Pancreas (tissue), 10 donors: ENCODE results near the gene HIRA. TPM values are rescaled to one million over a fixed set of nuclear protein-coding genes. Genes with fewer than 3 reads are reported as not detected.
A peak's percentile ranks its signal among the peaks of the same experiment; 100 is the strongest.

ENCODE experiments used
- ATAC-seq, 4 donors: fragments of 200-7000 bp; cut with Tn5 transposase; one replicate each; pipeline versions ENCODE4 v1.8.0 to v1.9.1; 2020; ENCODE audit warnings: mild to moderate bottlenecking in 4 of 4, moderate library complexity in 4 of 4
- DNase-seq, 6 donors: peaks; one replicate each; pipeline ENCODE4 v3.0.0-alpha.2; 2020
- FAIRE-seq: peaks from 2 replicates; lab custom pipeline; 2012; peaks lifted over from hg19 to GRCh38; lab: Jason Lieb, UNC
- H3K27ac ChIP-seq, 4 donors: fragments of 200-600 bp; sonication (generic); 1 replicate in 3 of 4; 2 replicates in 1 of 4; pipeline versions ENCODE4 v1.5.0 to v1.8.0; 2020
- H3K27me3 ChIP-seq, 4 donors: fragments of 200-600 bp; one replicate each; pipeline ENCODE4 v1.8.0; 2021
- H3K36me3 ChIP-seq, 3 donors: fragments of 200-600 bp; sonication (generic) in 1 of 3; one replicate each; pipeline versions ENCODE4 v1.5.0 to v1.8.0; 2020 to 2021
- H3K4me1 ChIP-seq, 3 donors: fragments of 200-600 bp; one replicate each; pipeline ENCODE4 v1.8.0; 2021
- H3K4me3 ChIP-seq, 4 donors: fragments of 200-600 bp; sonication (generic) in 2 of 4; one replicate each; pipeline versions ENCODE4 v1.5.0 to v1.8.0; 2020 to 2021
- H3K9me3 ChIP-seq, 4 donors: fragments of 200-600 bp; one replicate each; pipeline ENCODE4 v1.8.0; 2021
- WGBS, 2 donors: extraction: QIAGEN DNeasy Blood & Tissue Kit; methylation state at CpG; one replicate each; pipeline ENCODE4 v1.1.7; 2013; 5-methylcytosine and 5-hydroxymethylcytosine counted together
- intact Hi-C, 3 donors: fragments of 100-400 bp; cut with DNase I; formaldehyde crosslinking; loops; one replicate each; pipeline versions ENCODE4 v1.11.1 to v1.14.2; 2022
- polyA plus RNA-seq, 2 donors: library from polyadenylated mRNA; stranded (reverse); fragments of 200-250 nt; gene quantifications; one replicate each; pipeline ENCODE4 v1.2.3, GENCODE V29; 2013
- total RNA-seq, 6 donors: library from RNA; stranded (reverse); fragmentation: NEBNext Ultra II Directional in 4 of 6; extraction: Animal tissue kit (Norgen Biotek cat#: 25700) in 4 of 6; gene quantifications; one replicate each; pipeline versions ENCODE4 v1.2.1 to v1.2.4, GENCODE V29; 2021 to 2023
- TF ChIP-seq, protein P1 (sequence below), 4 donors: fragments of 200-600 bp; sonication (generic) in 3 of 4; IDR thresholded peaks; one replicate each; pipeline versions ENCODE4 v1.5.0 to v1.8.0; 2021; ENCODE audit warnings: antibody characterized with exemption in 4 of 4
- donor health status: healthy with polysubstance abuse.
- donor health status: DM: no; HTN: no; CAD: no; lungs with moderate emphysema.
- donor health status: DM: no; HTN: no; CAD: no.
- donor health status: control.
- donor health status: control.
- donor health status: Bipolar disorder and iron deficiency.
- donor health status: DM: yes; HTN: yes; CAD: no.
- donor health status: DM: no; HTN: no; CAD: no.
- donor health status: DM: no; HTN: no; CAD: no.
- donor health status: DM: yes; HTN: yes; CAD: no.

Gene HIRA
- total and polyA plus RNA-seq, 8 donors, result 6.1 to 14.6 (median 9.5) TPM

DNA sequence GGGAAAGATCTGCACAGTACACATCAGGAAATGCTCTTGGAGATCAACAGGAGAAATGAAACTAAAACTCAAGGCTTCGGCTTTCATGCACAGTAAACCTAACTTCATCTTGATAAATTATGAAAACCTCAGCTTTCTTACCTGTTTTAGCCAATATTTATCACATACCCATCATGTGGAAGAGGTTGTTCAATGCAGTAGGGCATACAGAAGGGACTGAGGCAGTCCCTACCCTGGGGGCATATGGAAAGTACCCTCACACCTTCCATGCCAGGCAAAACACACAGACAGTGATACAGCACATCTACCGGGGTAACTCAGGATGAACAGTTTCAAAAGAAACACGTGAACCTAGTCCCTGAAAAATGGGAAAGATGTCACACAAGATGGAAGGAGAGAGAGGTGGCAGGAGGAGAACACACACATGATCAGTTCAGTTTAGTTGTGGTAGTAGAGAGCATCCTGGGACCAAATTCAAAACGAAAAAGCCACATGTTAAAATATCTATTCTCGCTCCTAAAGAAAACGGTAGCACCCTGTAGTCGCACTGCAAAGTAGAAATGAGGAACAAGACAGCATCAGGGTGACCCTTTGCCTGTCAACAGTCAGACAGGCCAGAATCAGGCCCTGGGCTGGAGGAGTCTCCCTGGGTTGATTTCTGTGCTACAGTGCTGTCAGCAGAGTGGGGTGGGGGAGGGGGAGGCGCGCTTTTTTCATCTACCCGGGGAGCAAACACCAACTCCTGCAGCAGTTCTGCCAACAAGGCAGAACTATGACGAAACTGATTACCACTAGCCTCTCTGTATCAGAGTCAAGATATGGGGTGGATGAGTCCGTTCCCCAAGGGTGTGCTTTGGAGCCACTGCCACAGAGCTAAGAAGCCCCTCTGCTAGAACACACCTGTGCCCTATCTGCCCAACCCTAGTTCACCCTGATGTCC lies 1.3 kb downstream of the HIRA start:
- Histone ChIP-seq H3K4me1 (peaks cover 4 to 20% (median 10%) of the 10 kb centered on the region in 3 donors), H3K9me3 (no peaks in the 10 kb centered on the region), H3K4me3 (peak overlapping the region; percentile 80 to 96 (median 88)), H3K36me3 (peaks cover 0 to 13% (median 0%) of the 10 kb centered on the region in 3 donors), H3K27ac (peak overlapping the region in 3 of 4 donors; percentile 15 to 58 (median 36)), H3K27me3 (no peaks in the 10 kb centered on the region)
- DNase-seq (peak in 3 of 6 donors; percentile 20 to 36 (median 25)), FAIRE-seq (no peak), ATAC-seq (no peak)
- intact Hi-C loops, result no loop called here
- WGBS, 2 donors, result 12 to 14% methylated on average over 12 of the region's 12 CpGs
- TF ChIP-seq, protein P1, sequence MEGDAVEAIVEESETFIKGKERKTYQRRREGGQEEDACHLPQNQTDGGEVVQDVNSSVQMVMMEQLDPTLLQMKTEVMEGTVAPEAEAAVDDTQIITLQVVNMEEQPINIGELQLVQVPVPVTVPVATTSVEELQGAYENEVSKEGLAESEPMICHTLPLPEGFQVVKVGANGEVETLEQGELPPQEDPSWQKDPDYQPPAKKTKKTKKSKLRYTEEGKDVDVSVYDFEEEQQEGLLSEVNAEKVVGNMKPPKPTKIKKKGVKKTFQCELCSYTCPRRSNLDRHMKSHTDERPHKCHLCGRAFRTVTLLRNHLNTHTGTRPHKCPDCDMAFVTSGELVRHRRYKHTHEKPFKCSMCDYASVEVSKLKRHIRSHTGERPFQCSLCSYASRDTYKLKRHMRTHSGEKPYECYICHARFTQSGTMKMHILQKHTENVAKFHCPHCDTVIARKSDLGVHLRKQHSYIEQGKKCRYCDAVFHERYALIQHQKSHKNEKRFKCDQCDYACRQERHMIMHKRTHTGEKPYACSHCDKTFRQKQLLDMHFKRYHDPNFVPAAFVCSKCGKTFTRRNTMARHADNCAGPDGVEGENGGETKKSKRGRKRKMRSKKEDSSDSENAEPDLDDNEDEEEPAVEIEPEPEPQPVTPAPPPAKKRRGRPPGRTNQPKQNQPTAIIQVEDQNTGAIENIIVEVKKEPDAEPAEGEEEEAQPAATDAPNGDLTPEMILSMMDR (IDR thresholded peaks at IDR 0.05), result no peak

DNA sequence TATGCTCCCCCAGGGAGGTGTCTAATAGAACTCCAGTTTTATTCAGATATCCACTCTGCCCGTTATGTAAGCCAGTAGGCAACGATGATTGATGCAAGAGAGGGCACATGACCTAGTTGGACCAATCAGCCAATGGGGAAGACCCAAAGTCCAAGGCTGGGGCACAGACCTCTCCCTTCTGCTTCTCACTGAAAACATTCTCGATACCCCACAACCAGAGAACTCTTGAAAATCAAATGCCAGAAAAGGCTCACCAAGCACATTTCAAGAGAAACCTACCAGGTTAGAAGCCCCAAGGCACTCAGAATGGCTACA lies 7.4 kb downstream of the HIRA start:
- no peaks in the 10 kb centered on the region for H3K9me3 ChIP-seq
- TF ChIP-seq, protein P1 (IDR thresholded peaks at IDR 0.05), result no peak
- H3K4me1 ChIP-seq, result no peaks in the 10 kb centered on the region
- H3K27me3 ChIP-seq, result no peaks in the 10 kb centered on the region
- no peak overlapping the region for H3K27ac ChIP-seq
- FAIRE-seq, result no peak
- 64 to 72% methylated on average over 3 of the region's 3 CpGs for WGBS, 2 donors
- H3K4me3 ChIP-seq, result no peak overlapping the region
- intact Hi-C loops, result no loop called here
- no peaks in the 10 kb centered on the region for H3K36me3 ChIP-seq
- DNase-seq, result no peak
- no peak for ATAC-seq

DNA sequence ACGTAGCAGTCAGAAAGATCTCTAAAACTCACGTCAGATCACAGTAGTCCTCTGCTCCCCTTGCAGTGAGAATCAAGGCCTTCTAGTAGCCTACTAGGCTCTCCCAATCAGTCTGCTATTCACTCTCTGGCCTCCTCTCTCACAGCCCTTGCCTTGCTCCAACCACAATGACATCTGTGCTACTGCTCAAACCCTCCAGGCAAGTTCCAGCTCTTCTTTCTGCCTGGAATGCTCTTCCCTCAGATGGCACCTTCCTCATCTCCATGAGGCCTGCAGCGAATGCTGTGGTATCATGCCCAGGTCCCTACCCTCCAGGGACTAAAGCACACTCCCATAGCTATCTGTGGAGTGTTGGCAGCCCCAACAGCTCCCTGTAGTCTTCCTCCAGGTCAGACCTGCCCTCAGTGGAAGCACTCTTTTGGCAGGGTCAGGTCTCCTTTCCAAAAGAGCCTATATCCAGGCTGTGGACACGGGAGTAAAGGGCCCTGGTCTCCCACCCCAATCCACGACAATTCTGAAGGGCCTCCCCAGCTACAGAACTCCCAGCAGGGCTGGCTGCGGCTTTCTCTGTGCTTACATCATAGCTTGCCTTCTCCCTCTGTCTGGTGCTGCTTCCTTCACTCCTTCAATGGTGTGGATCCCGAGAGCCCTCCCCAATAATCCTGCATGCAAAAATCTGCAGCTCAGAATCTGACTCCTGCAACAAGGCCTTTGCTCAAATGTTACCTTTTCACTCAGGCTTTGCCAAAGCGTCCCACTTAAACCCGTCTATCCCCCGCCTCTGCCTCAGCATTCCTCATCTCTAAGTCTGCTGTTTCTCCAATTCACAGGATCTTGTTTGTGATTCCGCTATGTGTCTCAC lies 8.9 kb downstream of the HIRA start:
- H3K4me1 ChIP-seq, result no peaks in the 10 kb centered on the region
- no peak for DNase-seq
- no peaks in the 10 kb centered on the region for H3K27me3 ChIP-seq
- FAIRE-seq, result no peak
- H3K36me3 ChIP-seq, result no peaks in the 10 kb centered on the region
- WGBS, 2 donors, result 87 to 89% methylated on average over 11 of the region's 11 CpGs
- TF ChIP-seq, protein P1 (IDR thresholded peaks at IDR 0.05), result no peak
- no peaks in the 10 kb centered on the region for H3K9me3 ChIP-seq
- no peak for ATAC-seq
- H3K4me3 ChIP-seq, result no peak overlapping the region
- H3K27ac ChIP-seq, result no peak overlapping the region
- intact Hi-C loops, result no loop called here

DNA sequence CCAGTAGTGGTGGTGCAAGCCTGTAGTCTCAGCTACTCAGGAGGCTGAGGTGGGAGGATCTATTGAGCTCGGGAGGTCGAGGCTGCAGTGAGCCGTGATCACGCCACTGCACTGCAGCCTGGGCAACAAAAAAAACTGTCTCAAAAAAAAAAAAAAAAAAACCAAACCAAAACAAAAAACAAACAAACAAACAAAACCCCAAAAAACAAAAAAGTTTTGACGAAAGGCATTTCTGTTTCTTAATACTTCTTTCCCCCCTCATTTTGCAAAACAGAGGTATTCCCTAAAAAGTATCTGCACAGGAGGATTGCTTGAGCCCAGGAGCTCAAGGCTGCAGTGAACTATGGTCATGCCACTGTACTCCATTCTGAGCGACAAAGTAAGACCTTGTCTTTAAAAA lies 11.2 kb downstream of the HIRA start:
- Histone ChIP-seq H3K4me3 (no peak overlapping the region), H3K4me1 (no peaks in the 10 kb centered on the region), H3K27ac (no peak overlapping the region), H3K27me3 (no peaks in the 10 kb centered on the region), H3K9me3 (no peaks in the 10 kb centered on the region), H3K36me3 (no peaks in the 10 kb centered on the region)
- no peak for DNase-seq
- TF ChIP-seq, protein P1 (IDR thresholded peaks at IDR 0.05), result no peak
- ATAC-seq, result no peak
- WGBS, 2 donors, result 90 to 95% methylated on average over 6 of the region's 6 CpGs
- no peak for FAIRE-seq
- intact Hi-C loops, result no loop called here
